Thyroid gland (tissue), 4 donors: ENCODE results near the gene KIAA1671.
"Not testable (repeated sequence)": the region's sequence is repeated elsewhere in the genome, so short reads cannot be mapped to it uniquely, and the experiment has no call there.

Experiments used
- POLR2A ChIP-seq, 2 donors: fragments of 450-650 bp; IDR thresholded peaks; one replicate each; pipeline ENCODE4 v1.6.1; 2017; ENCODE audit warnings: antibody characterized with exemption in 2 of 2, mild to moderate bottlenecking in 2 of 2, moderate library complexity in 1 of 2
- TF ChIP-seq, protein P1 (sequence below), 6 experiments: fragments of 200-600 bp in 3 of 6; fragments of 450-650 bp in 3 of 6; sonication (generic) in 3 of 6; IDR thresholded peaks; one replicate each; pipeline ENCODE4 v1.5.1; 2016 to 2019; ENCODE audit warnings: antibody characterized with exemption in 6 of 6, mild to moderate bottlenecking in 2 of 6, inconsistent platforms in 1 of 6, moderate library complexity in 1 of 6

DNA sequence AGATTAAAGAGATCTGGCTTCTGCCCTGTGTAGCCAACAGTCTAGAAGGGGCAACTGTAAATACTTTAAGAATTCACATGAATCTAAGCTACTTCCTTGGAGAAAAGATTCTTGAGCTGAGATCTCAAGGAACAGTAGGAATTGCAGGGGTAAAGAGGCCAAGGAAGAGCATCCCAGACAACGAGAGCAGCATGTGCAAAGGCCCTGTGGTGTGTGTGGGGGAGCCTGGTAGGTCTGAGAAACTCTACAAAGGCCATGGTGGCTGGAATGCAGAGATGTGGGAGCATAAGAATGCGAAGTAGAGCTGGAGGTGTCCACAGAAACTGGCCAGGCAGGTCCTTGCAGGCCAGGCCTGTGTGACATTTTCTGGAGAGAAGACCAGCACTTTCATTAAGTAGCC is 278.2 kb downstream of the KIAA1671 start:
- TF ChIP-seq, protein P1, sequence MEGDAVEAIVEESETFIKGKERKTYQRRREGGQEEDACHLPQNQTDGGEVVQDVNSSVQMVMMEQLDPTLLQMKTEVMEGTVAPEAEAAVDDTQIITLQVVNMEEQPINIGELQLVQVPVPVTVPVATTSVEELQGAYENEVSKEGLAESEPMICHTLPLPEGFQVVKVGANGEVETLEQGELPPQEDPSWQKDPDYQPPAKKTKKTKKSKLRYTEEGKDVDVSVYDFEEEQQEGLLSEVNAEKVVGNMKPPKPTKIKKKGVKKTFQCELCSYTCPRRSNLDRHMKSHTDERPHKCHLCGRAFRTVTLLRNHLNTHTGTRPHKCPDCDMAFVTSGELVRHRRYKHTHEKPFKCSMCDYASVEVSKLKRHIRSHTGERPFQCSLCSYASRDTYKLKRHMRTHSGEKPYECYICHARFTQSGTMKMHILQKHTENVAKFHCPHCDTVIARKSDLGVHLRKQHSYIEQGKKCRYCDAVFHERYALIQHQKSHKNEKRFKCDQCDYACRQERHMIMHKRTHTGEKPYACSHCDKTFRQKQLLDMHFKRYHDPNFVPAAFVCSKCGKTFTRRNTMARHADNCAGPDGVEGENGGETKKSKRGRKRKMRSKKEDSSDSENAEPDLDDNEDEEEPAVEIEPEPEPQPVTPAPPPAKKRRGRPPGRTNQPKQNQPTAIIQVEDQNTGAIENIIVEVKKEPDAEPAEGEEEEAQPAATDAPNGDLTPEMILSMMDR (IDR thresholded peaks at IDR 0.05): not testable (repeated sequence)
- TF ChIP-seq POLR2A (IDR thresholded peaks at IDR 0.05): not testable (repeated sequence)
